ENCODE results near the gene AGAP1.
"Not testable (repeated sequence)": the region's sequence is repeated elsewhere in the genome, so short reads cannot be mapped to it uniquely, and the experiment has no call there.

The AGAP1 gene

DNA sequence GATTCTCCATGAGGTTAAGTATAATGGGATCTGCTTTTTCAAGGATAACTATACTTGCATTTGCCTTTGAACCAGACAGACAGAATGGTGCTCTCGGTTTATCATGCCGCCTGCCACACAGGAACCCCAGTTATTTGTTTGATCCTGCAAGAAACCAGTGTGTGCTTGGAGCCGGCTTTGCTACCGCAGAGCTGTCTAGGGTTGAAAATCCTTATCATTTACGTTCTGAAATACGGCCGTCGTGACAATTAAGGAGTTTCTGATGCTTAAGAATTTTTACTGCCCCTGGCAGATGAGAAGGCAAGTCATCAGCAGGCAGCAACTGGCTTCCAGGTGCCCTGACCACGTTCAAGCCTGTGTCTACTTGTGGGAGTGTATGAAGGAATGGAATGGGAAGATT is 562.3 kb downstream of the AGAP1 start:
- DNase-seq: no peak

DNA sequence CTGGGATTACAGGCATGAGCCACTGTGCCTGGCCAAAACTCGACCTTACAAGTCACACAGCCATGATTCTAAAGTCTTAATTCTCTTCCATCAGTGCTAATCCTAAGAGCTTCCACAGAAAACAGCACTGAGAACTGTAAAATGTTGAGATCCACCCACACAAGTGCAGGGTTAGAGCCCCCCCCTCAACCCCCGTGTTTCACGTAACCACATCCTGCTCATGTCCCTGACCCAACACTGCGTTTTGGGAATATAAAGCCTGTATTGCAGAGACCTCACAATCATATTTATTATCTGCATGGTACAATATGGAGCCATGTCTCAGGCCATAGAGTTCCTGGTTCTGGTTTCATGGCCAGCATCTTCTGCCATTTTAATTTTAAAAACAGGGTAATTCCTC is 563.5 kb downstream of the AGAP1 start:
- no peak for DNase-seq

DNA sequence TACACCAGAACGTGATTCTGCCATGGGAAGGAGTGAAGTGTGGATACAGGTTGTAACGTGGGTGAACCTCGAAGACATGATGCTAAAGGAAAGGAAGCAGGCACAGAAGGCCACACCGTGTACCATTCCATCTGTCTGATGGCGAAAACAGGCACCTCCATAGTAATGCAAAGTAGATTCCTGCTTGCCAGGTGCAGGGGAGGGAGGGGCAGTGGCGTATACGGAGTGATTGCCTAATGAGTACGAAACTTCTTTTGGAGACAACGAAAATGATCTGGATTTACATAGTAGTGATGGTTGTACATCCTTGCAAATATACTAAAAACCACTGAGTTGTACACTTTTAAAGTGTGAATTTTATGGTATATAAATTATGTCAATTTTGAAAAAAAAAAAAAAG is 567.7 kb downstream of the AGAP1 start:
- DNase-seq: no peak

DNA sequence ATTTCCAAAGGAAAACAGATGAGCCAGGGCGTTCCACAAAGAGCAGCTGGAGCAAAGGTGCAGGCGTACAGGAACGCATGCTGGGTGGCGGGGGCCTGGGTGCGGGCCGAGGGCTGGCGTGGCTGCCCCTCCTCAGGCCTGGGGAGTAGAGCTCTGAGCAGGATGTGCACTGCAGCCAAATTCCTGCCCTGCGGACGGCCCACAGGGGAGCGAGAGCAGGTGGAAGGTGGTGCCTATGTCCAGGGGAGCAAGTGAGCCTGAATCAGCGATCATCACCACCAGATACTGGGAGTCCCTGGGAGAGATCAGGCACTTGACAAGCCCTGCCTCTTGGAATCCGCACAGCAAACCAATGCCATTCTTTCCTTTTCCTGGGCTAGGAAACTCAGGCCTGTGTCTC is 568.1 kb downstream of the AGAP1 start:
- DNase-seq: no peak

DNA sequence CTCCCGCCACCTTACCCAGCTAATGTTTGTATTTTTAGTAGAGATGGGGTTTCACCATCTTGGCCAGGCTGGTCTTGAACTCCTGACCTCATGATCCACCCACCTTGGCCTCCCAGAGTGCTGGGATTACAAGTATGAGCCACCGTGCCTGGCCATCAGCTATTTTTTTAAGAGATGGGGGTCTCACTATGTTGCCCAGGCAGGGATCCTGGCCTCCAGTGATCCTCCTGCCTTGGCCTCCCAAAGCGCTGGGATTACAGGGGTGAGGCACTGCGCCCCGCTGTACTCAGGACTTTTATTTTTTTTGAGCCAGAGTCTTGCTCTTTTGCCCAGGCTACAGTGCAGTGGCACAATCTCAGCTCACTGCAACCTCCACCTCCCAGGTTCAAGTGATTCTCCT is 569.0 kb downstream of the AGAP1 start:
- not testable (repeated sequence) for DNase-seq

DNA sequence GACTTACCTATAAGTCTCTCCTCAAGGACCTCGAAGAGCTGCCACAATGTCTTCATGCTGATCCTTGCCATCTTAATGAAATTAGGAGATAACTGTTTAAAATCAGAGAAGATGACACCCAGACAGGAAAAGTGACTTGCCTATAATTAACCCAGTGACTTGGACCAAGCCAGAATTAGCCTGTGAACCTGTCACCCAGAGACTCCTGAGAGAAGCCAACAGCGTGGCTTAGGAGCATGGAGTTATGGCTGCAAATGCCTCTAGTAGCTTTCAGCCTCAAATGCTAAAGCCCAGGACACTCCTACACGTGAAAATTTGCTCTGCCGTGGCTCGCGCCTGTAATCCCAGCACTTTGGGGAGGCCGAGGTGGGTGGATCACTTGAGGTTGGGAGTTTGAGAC is 570.2 kb downstream of the AGAP1 start:
- DNase-seq: no peak

DNA sequence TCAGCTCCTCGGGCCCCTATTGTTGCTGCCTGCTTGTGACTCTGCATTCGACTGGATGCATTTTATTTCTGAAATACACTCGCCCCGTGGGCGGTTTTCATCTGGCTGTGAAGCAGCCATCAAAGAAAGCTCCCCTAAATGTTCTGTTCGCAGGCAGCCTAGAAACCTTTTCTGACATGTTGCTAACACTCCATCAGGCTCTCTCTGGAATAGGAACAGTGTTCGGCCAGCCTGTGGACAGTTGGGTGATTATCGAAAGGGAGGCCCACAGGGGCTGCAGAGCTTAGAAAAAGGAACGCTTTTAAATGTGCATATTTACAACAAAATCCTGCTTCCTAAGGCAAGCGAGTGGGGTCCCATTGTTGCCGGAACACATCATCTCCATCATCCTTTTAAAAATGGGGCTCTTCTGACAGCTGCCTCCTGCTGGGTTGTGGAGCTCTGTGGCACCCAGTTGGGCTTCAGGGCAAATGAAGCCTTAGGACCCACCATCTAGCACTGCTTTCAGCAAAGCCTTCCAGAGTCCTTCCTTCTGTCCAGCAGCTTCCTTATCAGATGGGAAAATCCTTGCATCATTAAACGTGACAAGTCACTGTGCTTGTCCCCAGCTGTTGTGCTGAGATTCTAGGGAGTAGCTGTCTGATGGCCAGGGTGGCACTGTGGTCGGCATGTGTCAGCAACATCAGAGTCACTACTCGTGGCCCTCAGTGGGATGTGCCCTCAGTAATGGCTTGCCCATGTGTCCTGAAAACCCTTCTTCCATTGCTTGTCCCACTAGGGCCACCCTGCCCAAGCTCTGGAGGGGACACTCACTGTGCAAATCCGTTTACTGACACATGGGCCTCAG is 571.7 kb downstream of the AGAP1 start:
- no peak for DNase-seq

DNA sequence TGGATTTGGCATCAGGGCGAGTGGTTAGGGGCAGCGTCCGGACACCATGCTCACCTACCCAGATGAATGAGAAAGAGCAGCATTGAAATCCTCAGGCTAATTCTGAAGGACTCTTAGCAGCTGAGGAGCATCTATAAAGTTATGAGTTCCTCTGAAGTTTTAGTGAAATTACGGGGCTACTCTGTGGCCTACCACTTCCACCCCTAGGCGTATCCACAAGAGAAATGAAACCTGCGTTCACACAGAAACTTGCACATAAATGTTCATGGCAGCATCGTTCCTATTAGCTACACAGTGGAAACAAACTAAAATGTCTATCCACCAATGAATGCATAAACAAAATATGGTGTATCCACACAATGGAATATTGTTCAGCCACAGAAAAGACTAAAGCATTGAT is 576.4 kb downstream of the AGAP1 start:
- DNase-seq: no peak

DNA sequence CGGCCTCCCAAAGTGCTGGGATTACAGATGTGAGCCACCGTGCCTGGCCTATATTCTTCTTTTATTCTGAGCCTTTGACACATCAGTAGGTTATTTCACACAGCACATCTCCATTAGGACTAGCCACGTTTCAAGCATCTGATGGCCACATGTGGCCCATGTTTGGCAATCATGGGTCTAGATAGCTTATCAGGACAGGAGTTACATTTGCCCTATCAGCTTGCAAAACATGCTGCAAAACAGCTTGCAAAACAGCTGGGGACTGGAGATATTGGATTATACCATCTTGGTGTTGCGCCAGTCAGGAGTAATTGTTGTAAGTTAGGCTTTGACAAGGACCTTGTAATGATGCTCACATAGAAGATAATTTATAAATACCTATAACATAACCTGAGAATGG is 579.4 kb downstream of the AGAP1 start:
- DNase-seq: no peak

DNA sequence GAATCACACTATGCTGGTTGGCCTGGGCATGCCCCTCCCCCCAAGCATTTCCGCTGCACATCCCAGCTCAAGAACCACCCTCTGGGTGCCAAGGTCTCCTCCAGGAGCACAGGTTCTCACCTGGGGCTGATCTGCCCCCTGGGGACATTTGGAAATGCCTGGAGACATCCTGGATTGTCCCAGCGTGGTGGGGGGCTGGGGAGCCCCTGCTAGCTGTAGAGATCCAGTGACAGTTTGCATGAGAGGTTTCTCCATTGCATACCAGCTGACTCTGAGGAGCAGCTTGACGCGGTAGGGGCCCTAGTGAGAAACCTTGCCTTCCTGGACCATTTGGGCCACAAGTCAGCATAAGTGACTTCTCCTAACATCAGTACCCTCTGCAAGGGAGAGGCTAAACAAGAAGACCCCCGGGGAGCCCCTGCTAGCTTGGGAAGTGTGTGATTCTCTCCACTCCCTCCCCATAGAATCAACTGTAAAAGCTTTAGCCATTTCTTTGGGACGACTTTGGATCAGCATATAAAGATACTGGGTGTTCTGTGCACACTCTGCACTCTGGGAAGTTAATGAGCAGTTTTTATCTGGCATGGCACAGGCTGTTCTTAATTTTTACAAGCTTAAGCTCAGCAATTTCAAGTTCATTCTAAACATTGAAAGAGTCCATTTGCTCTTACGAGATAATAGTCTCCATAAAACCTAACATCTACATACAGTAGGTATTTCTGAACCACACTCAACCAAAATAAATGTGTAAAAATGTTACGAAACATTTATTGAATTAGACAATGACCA is 580.2 kb downstream of the AGAP1 start:
- DNase-seq: no peak

DNA sequence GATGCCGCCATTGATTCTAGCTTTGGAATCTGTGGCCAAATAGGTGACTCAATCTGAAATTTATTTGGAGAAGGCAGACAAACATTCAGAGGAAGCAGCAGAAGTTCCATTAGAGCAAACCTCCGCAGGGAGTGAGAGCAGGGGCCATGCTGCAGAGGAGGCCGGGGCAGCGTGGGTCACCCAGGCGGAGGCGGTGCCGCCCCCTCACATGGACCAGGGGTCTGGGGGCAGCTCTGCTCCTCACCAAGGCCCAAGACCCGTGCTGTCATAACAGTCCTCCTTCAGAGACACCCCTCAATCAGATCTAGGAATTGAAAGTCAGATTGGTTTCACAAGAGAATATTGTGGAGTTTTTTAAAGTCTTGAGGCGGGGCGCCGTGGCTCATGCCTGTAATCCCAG is 582.0 kb downstream of the AGAP1 start:
- no peak for DNase-seq

DNA sequence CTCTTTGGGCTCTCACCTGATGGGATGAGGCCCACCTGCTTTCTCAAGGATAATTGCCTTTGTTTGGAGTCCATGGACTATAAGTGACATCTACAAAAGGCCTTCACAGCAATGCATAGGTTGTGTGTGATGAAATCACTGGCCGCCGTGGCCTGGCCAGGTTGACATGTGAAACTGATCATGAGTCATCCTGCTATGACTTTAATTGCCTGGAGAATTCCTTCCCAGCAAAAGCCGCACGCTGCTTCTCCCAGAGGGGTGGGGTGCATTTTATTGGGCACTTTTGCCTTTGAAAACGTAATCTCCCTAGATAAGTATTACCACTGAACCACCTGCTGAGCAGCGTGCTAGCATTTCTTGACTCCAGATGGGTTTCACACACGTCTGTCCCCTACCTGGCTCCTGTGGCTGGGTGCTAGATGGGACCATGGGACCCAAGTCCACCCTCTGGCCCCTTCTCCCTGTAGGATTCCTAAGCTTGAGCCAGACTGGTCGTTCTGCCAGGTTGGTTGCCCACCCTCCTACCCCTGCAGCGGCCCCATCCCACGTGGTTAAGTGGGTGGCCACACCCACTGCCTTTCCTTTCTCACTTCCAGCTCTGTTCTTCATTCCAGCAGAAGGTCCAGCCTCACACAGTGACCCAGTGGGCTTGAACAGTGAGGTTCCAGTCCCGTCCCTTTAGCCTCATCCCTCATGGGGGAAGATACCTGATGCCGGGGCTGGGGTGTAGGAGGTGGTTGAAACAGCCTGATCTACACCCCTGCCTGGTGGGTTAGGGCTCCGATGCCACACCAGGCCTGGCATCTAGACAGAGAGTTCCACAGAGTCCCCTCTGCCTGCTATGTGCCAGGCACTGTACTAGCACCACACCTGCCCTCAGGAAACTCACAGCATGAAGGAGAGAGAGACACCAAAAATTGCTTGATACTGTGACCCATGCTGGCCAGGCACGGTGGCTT is 584.7 kb downstream of the AGAP1 start:
- DNase-seq: no peak

DNA sequence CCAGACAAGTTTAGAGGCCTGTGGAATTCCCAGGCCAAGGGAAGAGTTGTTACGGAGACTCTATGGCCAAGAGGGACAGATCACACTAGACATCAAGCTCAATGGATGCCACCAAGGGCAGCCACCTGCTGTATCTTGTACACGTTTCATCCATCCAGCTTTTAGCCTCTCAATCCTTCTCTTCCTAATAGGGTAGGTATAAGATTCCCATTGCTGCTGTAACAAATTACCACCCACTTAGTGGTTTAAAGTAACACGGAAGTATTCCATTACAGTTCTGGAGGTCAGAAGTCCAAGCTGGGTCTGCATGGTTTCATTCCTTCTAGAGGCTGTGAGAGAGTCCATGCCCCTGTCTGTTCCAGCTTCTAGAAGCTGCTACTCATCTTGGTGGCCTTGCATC is 586.6 kb downstream of the AGAP1 start:
- DNase-seq: no peak

DNA sequence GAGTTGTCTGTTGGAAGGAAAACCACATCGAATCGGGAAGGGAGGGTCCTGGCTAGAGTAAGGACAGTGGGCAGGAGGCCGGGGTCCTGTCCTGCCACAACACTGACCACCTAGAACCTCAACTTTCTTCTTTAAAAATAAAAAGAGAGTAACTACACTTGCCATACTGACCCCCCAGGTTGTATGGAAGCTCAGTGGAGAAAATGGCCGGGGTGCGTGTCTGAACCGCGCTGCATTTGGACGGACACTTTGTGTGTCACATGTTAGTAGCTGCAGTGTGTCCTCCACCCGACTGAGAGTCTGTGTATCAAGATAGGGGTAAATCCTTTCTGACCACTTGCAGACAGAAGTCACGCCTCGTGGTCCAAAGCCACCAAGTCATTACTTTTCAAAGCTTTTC is 587.3 kb downstream of the AGAP1 start:
- DNase-seq: no peak

DNA sequence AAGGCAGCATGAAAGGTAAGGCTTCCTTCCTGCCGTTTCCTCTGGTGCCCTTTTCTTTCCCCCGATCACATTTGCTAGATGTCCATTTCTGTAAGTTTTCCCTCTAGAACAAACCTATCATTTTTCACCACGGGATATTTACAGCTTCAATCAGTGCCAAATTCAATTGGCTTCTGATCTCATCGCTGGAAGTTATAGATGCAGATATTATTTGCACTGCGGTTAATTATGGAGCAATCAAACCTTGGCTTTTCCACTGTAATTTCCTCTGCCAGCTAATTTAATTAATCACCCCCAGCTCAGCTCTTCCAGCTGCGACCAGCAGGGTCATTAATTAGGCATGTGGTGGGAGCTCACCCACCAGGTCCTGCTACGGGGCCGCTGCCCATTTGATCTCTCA is 588.2 kb downstream of the AGAP1 start:
- no peak for DNase-seq

DNA sequence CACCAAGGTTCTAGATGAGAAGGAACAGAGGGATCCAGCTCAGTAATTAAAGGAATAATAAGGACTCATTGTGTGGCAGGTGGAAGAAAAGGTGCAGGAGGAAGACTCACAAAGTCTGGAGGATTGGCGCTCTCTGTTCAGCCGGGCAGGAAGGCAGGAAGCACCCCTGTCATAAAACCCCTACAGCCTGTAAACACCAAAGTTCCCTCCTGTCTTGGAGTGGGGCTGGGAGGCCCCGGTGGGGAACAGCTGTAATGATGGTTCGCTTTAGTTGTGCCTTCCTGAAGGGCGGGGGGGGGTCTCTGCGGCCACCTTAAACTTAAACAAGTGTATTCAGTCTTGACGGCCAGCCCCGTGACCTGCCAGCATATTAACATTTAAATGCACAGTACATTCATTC is 590.1 kb downstream of the AGAP1 start:
- DNase-seq: no peak

DNA sequence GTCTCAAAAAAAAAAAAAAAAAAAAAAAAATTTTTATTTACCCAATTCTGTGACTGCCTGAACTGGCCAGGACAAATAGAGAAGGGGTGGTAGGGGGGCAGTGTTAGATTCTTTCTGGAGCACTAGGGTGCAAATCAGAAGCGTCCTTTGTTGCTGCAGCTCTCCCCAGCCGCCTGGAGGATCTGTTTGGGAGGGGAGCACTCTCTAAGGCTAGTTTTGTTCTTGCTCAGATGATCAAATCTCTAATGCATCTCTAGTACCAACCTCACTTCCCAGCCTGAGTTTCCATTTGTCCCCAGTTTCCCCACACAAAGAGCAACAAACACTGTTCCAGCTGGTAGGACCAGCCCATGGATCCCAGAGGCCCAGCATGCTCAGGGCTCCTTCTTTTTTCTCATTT is 591.4 kb downstream of the AGAP1 start:
- DNase-seq: no peak

DNA sequence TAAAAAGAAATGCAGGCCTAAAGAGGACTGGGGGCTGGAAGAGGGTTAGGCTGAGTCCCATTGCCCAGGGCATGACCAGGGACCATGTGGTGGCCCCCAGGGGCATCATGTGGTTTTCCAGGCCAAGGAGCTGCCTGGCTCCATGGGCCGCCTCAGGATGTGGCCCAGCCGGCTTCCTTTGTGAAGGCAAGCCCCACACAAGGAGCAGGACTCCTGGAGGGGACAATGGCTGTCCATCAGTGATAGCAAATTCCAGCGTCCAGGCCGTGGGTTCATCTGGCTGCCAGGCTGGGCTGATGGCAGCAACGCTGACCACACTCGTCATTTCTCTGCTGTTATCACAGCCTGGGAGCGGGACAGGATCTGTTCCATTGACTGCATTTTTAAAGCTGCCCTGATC is 591.8 kb downstream of the AGAP1 start:
- DNase-seq: no peak

DNA sequence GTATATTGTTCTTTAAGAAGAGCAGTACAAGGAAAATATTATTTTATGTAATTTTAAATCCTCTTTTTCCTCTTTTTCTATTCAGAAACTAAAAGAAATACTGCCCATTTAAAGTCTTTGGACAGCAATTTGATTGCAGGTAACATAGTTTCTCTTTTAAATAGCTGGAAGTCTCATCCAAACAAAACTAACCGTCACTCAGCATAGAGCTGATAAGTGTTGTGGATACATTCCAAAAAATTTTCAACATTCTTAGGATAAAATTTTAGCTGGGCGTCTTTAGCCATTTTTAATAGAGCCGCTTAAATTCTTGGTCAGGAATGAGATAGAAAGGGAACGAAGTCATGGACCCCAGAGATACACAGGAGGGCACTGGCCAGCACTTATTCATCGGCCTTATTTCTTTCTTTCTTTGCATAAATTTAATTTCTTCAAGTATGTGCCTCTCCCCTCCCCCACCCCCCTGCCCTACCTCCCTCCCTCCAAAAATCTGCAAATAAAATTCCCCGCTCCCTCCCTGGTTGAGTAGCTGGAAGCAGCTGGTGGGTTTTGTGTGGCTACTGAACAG is 592.6 kb downstream of the AGAP1 start:
- no peak for DNase-seq

DNA sequence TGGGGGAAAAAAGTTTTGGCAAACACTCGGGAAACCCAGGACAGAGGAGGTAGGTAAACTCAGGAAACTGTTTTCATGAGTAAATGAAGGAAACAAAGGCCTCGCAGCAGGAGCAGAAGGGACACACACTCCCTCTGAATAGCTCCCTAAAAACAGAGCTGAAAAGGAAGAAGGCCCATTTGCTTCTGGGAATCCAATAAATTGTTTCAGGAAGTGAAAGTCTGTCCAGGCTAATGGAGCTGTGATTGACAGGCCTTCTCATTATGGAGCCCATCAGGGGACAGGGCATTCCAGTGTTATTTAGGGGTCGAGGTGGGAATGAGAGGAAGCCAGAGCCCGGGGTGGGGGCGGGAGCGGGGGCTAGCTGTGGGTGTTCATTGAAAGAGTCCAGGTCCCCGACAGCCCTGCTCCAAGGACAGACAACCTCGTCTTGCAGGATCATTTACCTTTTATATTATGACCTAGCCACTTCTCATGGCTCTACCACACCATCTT is 593.2 kb downstream of the AGAP1 start:
- DNase-seq: no peak

DNA sequence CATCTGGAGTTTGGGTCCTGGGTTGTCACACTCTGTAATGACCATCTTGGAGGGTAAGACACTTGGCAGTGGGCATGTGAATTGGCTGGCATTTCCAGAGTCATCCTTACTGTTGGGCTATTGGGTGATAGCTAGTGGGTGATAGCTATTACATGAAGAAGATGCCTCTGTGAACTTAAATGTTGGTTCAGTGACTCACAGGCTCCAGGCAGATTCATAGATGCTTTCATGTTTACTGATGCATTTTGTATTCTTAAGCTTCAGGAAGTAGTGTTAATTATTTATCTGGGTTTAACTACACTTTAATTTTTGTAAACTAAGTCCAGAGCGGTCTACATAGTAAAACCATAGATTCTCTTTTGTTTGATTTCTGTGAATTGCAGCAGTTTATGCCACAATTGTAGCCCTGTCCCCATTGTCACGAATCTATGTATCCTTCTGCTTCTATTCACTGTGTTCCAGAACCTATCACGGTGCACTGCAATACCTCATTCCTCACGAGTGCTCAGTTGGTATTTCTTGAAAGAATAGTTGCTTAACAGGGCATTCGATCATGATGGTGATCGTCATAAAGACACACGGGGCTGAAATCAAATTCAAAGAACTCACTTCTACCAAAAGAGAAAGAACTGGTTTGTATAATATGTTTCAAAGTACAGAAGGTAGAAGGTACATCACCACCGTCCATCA is 594.7 kb downstream of the AGAP1 start:
- no peak for DNase-seq

All from activated effector memory CD4-positive, alpha-beta T cell treated with Interleukin-2 at 50 U/mL for 16 hours (primary cell).